22Rv1 (cell line): ENCODE data around the gene WBP1L.

ENCODE experiments used
- ZFX ChIP-seq: fragments of 450-650 bp; IDR thresholded peaks from 2 replicates; pipeline ENCODE4 v1.6.1; 2017; ENCODE audit warnings: antibody characterized with exemption, borderline replicate concordance
- TF ChIP-seq, protein P1 (sequence below): fragments of 450-650 bp; IDR thresholded peaks from 2 replicates; pipeline ENCODE4 v1.5.1; 2017; ENCODE audit warnings: mild to moderate bottlenecking

GRCh38 chr10:102814873-102815661 is 71.3 kb downstream of the WBP1L start:
- TF ChIP-seq, protein P1, sequence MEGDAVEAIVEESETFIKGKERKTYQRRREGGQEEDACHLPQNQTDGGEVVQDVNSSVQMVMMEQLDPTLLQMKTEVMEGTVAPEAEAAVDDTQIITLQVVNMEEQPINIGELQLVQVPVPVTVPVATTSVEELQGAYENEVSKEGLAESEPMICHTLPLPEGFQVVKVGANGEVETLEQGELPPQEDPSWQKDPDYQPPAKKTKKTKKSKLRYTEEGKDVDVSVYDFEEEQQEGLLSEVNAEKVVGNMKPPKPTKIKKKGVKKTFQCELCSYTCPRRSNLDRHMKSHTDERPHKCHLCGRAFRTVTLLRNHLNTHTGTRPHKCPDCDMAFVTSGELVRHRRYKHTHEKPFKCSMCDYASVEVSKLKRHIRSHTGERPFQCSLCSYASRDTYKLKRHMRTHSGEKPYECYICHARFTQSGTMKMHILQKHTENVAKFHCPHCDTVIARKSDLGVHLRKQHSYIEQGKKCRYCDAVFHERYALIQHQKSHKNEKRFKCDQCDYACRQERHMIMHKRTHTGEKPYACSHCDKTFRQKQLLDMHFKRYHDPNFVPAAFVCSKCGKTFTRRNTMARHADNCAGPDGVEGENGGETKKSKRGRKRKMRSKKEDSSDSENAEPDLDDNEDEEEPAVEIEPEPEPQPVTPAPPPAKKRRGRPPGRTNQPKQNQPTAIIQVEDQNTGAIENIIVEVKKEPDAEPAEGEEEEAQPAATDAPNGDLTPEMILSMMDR = no peak
- TF ChIP-seq ZFX = no peak
